HG02623 (cell line): ENCODE data around the gene RADIL.
A peak's percentile ranks its signal among the peaks of the same experiment; 100 is the strongest.

Source experiments
- ATAC-seq: cut with Tn5 transposase; IDR thresholded peaks from one replicate; pipeline ENCODE4 v1.9.1; 2021; ENCODE audit warnings: moderate library complexity; ENCODE audit not compliant: unreplicated experiment

RADIL gene

GRCh38 chr7:4763091-4763793, 120.3 kb downstream of the RADIL start:
- no peak for ATAC-seq

GRCh38 chr7:4762121-4763055, 121.1 kb downstream of the RADIL start:
- no peak for ATAC-seq

- ATAC-seq: no peak
Measured at GRCh38 chr7:4760952-4761351, 122.6 kb downstream of the RADIL start.

- no peak for ATAC-seq
Measured at GRCh38 chr7:4759211-4759610, 124.3 kb downstream of the RADIL start.

GRCh38 chr7:4758791-4759190, 124.7 kb downstream of the RADIL start:
- ATAC-seq: no peak

GRCh38 chr7:4758111-4758510, 125.4 kb downstream of the RADIL start:
- no peak for ATAC-seq

- ATAC-seq: no peak
Measured at GRCh38 chr7:4755045-4755444, 128.5 kb downstream of the RADIL start.

- ATAC-seq: no peak
Measured at GRCh38 chr7:4754433-4755010, 129.0 kb downstream of the RADIL start.

- ATAC-seq: peak; percentile 83
Measured at GRCh38 chr7:4753598-4754432, 129.7 kb downstream of the RADIL start.

- no peak for ATAC-seq
Measured at GRCh38 chr7:4751398-4751947, 132.0 kb downstream of the RADIL start.

- no peak for ATAC-seq
Measured at GRCh38 chr7:4749798-4750197, 133.7 kb downstream of the RADIL start.

- no peak for ATAC-seq
Measured at GRCh38 chr7:4749363-4749762, 134.2 kb downstream of the RADIL start.
